Measurements from ENCODE around the gene XPO6.

XPO6 gene

GRCh38 chr16:28073836-28074235 is 137.9 kb downstream of the XPO6 start:
- TF ChIP-seq CTCF (IDR thresholded peaks at IDR 0.05; ENCODE audit: low read depth, low read length) = no peak
- TF ChIP-seq MAX (IDR thresholded peaks at IDR 0.05; ENCODE audit: low read depth, low read length) = no peak
- no peak for DNase-seq (ENCODE audit: low read depth)
- H3K4me3 ChIP-seq (ENCODE audit: low read depth, low read length) = no peak overlapping the region

- TF ChIP-seq CTCF (IDR thresholded peaks at IDR 0.05; ENCODE audit: low read depth, low read length) (no peak), MAX (IDR thresholded peaks at IDR 0.05; ENCODE audit: low read depth, low read length) (no peak), POLR2A (IDR thresholded peaks at IDR 0.05; ENCODE audit: extremely low read depth, insufficient read length) (no peak), MYC (IDR thresholded peaks at IDR 0.05; ENCODE audit: low read depth, low read length) (no peak)
- H3K4me3 ChIP-seq (ENCODE audit: low read depth, low read length) = no peak overlapping the region
- DNase-seq (ENCODE audit: low read depth) = no peak
Measured at GRCh38 chr16:28072087-28072486, 139.7 kb downstream of the XPO6 start.

GRCh38 chr16:28069971-28070794 is 141.6 kb downstream of the XPO6 start:
- no peak for TF ChIP-seq POLR2A (IDR thresholded peaks at IDR 0.05; ENCODE audit: extremely low read depth, insufficient read length)
- no peak for TF ChIP-seq MAX (IDR thresholded peaks at IDR 0.05; ENCODE audit: low read depth, low read length)
- TF ChIP-seq MYC (IDR thresholded peaks at IDR 0.05; ENCODE audit: low read depth, low read length) = no peak
- TF ChIP-seq CTCF (IDR thresholded peaks at IDR 0.05; ENCODE audit: low read depth, low read length) = no peak
- no peak overlapping the region for H3K4me3 ChIP-seq (ENCODE audit: low read depth, low read length)
- DNase-seq (ENCODE audit: low read depth) = no peak

GRCh38 chr16:28068976-28069375 is 142.8 kb downstream of the XPO6 start:
- DNase-seq (ENCODE audit: low read depth) = no peak
- TF ChIP-seq POLR2A (IDR thresholded peaks at IDR 0.05; ENCODE audit: extremely low read depth, insufficient read length) (no peak), MYC (IDR thresholded peaks at IDR 0.05; ENCODE audit: low read depth, low read length) (no peak), MAX (IDR thresholded peaks at IDR 0.05; ENCODE audit: low read depth, low read length) (no peak), CTCF (IDR thresholded peaks at IDR 0.05; ENCODE audit: low read depth, low read length) (no peak)

GRCh38 chr16:28067604-28068379 is 144.0 kb downstream of the XPO6 start:
- TF ChIP-seq CTCF (IDR thresholded peaks at IDR 0.05; ENCODE audit: low read depth, low read length) (no peak), POLR2A (IDR thresholded peaks at IDR 0.05; ENCODE audit: extremely low read depth, insufficient read length) (no peak), MAX (IDR thresholded peaks at IDR 0.05; ENCODE audit: low read depth, low read length) (no peak), MYC (IDR thresholded peaks at IDR 0.05; ENCODE audit: low read depth, low read length) (no peak)
- no peak for DNase-seq (ENCODE audit: low read depth)
- no peak overlapping the region for H3K4me3 ChIP-seq (ENCODE audit: low read depth, low read length)

More at GRCh38 chr16:28068976-28069375, 142.8 kb downstream of the XPO6 start:
- H3K4me3 ChIP-seq (ENCODE audit: low read depth, low read length) = no peak overlapping the region
